ENCODE measurements around the gene RPL7A.
"Not testable (repeated sequence)": the region's sequence is repeated elsewhere in the genome, so short reads cannot be mapped to it uniquely, and the experiment has no call there.

RPL7A gene

GRCh38 chr9:133389025-133389557, 41.1 kb downstream of the RPL7A start:
- DNase-seq (ENCODE audit: low read depth): no peak

- no peak for DNase-seq (ENCODE audit: low read depth)
These were observed 41.5 kb downstream of the RPL7A start for GRCh38 chr9:133389562-133389961.

GRCh38 chr9:133390713-133391112, 42.7 kb downstream of the RPL7A start:
- no peak for DNase-seq (ENCODE audit: low read depth)

GRCh38 chr9:133391449-133391848, 43.4 kb downstream of the RPL7A start:
- DNase-seq (ENCODE audit: low read depth): not testable (repeated sequence)

GRCh38 chr9:133392308-133392707, 44.3 kb downstream of the RPL7A start:
- DNase-seq (ENCODE audit: low read depth): not testable (repeated sequence)

GRCh38 chr9:133393399-133393798, 45.4 kb downstream of the RPL7A start:
- no peak for DNase-seq (ENCODE audit: low read depth)

GRCh38 chr9:133394687-133395271, 46.8 kb downstream of the RPL7A start:
- no peak for DNase-seq (ENCODE audit: low read depth)

GRCh38 chr9:133396952-133397351, 48.9 kb downstream of the RPL7A start:
- no peak for DNase-seq (ENCODE audit: low read depth)

GRCh38 chr9:133397370-133397769, 49.4 kb downstream of the RPL7A start:
- DNase-seq (ENCODE audit: low read depth): no peak

- DNase-seq (ENCODE audit: low read depth): no peak
These were observed 49.9 kb downstream of the RPL7A start for GRCh38 chr9:133397895-133398294.

GRCh38 chr9:133400292-133400691, 52.3 kb downstream of the RPL7A start:
- DNase-seq (ENCODE audit: low read depth): no peak

Data from HS-5 (cell line).